K562 (cell line): Measurements from ENCODE around the gene UBR4. TPM values are rescaled to one million over a fixed set of nuclear protein-coding genes. Genes with fewer than 3 reads are reported as not detected.

Source experiments
- ELF4 ChIP-seq: fragments of 450-650 bp; formaldehyde crosslinking; IDR thresholded peaks from 2 replicates; pipeline ENCODE4 v1.4.0; 2022; ENCODE audit warnings: missing genetic modification characterization
- EP300 ChIP-seq: IDR thresholded peaks from 2 replicates; pipeline ENCODE4 v1.6.1; 2012; ENCODE audit warnings: low read length, improper control_type of control experiment
- FOXK2 ChIP-seq, 2 experiments: fragments of 450-650 bp; IDR thresholded peaks in 1 of 2; conservative IDR thresholded peaks in 1 of 2; 2 replicates each; pipeline ENCODE4 v1.6.1; 2016; ENCODE audit warnings: low read depth in 2 of 2, mild to moderate bottlenecking in 1 of 2
- GTF2E2 ChIP-seq: fragments of 200-800 bp; sonication (Bioruptor generic); IDR thresholded peaks from 2 replicates; pipeline ENCODE4 v1.6.1; 2016; ENCODE audit warnings: missing genetic modification characterization, missing compliant biosample characterization
- HDAC2 ChIP-seq: fragments of 450-650 bp; IDR thresholded peaks from 2 replicates; pipeline ENCODE4 v1.6.1; 2016; ENCODE audit warnings: mild to moderate bottlenecking
- KAT8 ChIP-seq: fragments of 450-650 bp; IDR thresholded peaks from 2 replicates; pipeline ENCODE4 v1.6.1; 2016; ENCODE audit warnings: low read depth, mild to moderate bottlenecking
- KLF13 ChIP-seq: fragments of 450-650 bp; IDR thresholded peaks from 2 replicates; pipeline ENCODE4 v1.6.1; 2016; ENCODE audit warnings: missing genetic modification characterization, low read depth, mild to moderate bottlenecking, missing compliant biosample characterization, moderate library complexity, borderline replicate concordance
- POLR3G ChIP-seq: IDR thresholded peaks from 2 replicates; pipeline ENCODE4 v1.6.1; 2011; ENCODE audit not compliant: insufficient read length, insufficient replicate concordance; ENCODE audit errors: extremely low read depth
- RB1 ChIP-seq: fragments of 450-650 bp; IDR thresholded peaks from 2 replicates; pipeline ENCODE4 v1.6.1; 2017; ENCODE audit warnings: low read depth, mild to moderate bottlenecking
- SAP30 ChIP-seq: fragments of 200-600 bp; sonication (generic); IDR thresholded peaks from 2 replicates; pipeline ENCODE4 v1.6.1; 2012; ENCODE audit warnings: borderline replicate concordance, low read depth, mild to moderate bottlenecking, moderate library complexity, low read length, control low read depth, inconsistent platforms; ENCODE audit not compliant: insufficient read depth, poor library complexity, severe bottlenecking
- SMAD3 ChIP-seq: fragments of 450-650 bp; formaldehyde crosslinking; conservative IDR thresholded peaks from 2 replicates; pipeline ENCODE4 v1.4.0; 2020; ENCODE audit warnings: mild to moderate bottlenecking
- TAL1 ChIP-seq: fragments of 450-650 bp; IDR thresholded peaks from 2 replicates; pipeline ENCODE4 v1.6.1; 2016; ENCODE audit warnings: mild to moderate bottlenecking
- ZBTB17 ChIP-seq: fragments of 450-650 bp; formaldehyde crosslinking; IDR thresholded peaks from 2 replicates; pipeline ENCODE4 v1.4.0; 2020; ENCODE audit warnings: mild to moderate bottlenecking
- ZFX ChIP-seq: sonication (generic); formaldehyde crosslinking; IDR thresholded peaks from 2 replicates; pipeline ENCODE4 v1.8.0; 2022; ENCODE audit warnings: mild to moderate bottlenecking, missing genetic modification reagents, moderate library complexity
- ZNF197 ChIP-seq: fragments of 200-800 bp; sonication (Bioruptor generic); IDR thresholded peaks from 2 replicates; pipeline ENCODE4 v1.6.1; 2016; ENCODE audit warnings: low read depth, missing genetic modification characterization, missing compliant biosample characterization
- ZNF830 ChIP-seq: fragments of 250-450 bp; sonication (Bioruptor Pico); IDR thresholded peaks from 2 replicates; pipeline ENCODE4 v1.5.0; 2021; ENCODE audit warnings: mild to moderate bottlenecking
- polyA plus RNA-seq, 8 experiments: library from polyadenylated mRNA; depleted of rRNA in 4 of 8; stranded (reverse) in 5 of 8; unstranded in 3 of 8; fragments of >200 nt; fragmentation: Nextera tagmentation in 2 of 8; fragmentation: Illumina TruSeq in 1 of 8; extraction: Ambion mirVana in 2 of 8; extraction: Trizol in 1 of 8; gene quantifications; 2 replicates each; pipeline versions ENCODE4 v1.2.1 to v1.2.3, GENCODE V29; 2011 to 2014; ENCODE audit warnings: inconsistent platforms in 1 of 8, missing spikeins in 1 of 8
- total RNA-seq, 7 experiments: library from RNA; depleted of rRNA in 6 of 7; stranded (reverse); fragments of >200 nt in 6 of 7; fragmentation: Illumina TruSeq in 2 of 7; extraction: Trizol in 2 of 7; gene quantifications; 2 replicates each; pipeline versions ENCODE4 v1.2.1 to v1.2.3, GENCODE V29; 2011 to 2021; ENCODE audit warnings: low replicate concordance in 1 of 7
- TF ChIP-seq, protein P1 (sequence below): fragments of 450-650 bp; IDR thresholded peaks from 2 replicates; pipeline ENCODE4 v1.6.1; 2014; ENCODE audit warnings: low read depth, mild to moderate bottlenecking, moderate library complexity, borderline replicate concordance
- TF ChIP-seq, protein P2 (sequence below): fragments of 250-450 bp; sonication (Bioruptor Pico); IDR thresholded peaks from 2 replicates; pipeline ENCODE4 v1.4.0; 2020; ENCODE audit warnings: mild to moderate bottlenecking, moderate library complexity, borderline replicate concordance
- TF ChIP-seq, protein P3 (sequence below): fragments of 450-650 bp; IDR thresholded peaks from 2 replicates; pipeline ENCODE4 v1.6.1; 2016; ENCODE audit warnings: low read depth, mild to moderate bottlenecking, moderate library complexity
- TF ChIP-seq, protein P4 (sequence below), 2 experiments: fragments of 450-650 bp; IDR thresholded peaks; 2 replicates each; pipeline ENCODE4 v1.6.1; 2016

UBR4 gene
- total and polyA plus RNA-seq, 9 of the 15 experiments (the other 6 are each of a cell fraction or from before 2014, with no cell fraction given): 55.4 to 277 (median 123) TPM

DNA sequence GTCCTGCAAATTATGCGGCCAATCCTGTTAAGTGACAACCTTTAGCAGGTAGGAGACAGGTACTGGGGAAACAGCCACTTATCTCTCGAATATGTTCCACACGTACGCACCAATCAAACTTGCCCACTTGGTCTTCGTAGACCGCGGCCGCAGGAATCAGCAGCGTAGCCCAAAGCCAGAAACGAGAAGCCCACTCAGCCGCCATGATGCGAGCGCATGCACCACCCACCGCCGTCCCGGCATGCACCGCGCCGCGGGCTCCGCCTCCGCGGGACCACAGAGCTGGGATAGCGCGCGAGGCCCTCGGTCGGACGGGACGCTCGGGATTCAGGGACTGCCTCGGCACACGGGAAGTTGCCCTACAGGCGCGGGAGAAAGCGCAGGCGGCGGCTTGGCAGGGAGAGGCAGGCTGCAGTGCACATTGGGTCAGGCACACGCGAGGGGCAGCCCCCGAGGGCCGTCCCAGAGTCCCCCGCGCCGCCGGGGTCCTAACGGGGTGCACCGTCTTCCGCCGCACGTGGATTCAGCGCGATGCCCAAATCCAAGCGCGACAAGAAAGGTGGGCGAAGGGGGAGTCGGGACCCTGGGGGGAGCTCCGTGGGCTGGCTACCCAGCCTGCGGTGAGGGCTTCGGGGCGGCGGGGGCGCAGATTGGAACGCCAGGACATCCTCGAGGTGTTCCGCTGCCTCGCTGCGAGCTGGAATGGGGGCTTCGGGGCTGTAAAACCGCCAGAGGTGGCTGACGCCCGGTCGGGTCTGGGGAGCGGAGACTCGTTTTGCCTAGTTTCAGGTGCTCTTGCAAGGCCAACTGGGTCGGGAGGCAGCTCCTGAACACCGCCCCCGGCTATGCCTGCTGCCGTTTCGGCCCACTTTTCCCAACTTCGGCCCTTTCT lies 41.5 kb upstream of the UBR4 start, which contains the start of the genes EMC1 and MRTO4 (continued):
- TF ChIP-seq, protein P1, sequence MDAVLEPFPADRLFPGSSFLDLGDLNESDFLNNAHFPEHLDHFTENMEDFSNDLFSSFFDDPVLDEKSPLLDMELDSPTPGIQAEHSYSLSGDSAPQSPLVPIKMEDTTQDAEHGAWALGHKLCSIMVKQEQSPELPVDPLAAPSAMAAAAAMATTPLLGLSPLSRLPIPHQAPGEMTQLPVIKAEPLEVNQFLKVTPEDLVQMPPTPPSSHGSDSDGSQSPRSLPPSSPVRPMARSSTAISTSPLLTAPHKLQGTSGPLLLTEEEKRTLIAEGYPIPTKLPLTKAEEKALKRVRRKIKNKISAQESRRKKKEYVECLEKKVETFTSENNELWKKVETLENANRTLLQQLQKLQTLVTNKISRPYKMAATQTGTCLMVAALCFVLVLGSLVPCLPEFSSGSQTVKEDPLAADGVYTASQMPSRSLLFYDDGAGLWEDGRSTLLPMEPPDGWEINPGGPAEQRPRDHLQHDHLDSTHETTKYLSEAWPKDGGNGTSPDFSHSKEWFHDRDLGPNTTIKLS: peak; percentile 64
- TF ChIP-seq KAT8: no peak
- TF ChIP-seq ZFX: peak; percentile 77
- TF ChIP-seq, protein P2, sequence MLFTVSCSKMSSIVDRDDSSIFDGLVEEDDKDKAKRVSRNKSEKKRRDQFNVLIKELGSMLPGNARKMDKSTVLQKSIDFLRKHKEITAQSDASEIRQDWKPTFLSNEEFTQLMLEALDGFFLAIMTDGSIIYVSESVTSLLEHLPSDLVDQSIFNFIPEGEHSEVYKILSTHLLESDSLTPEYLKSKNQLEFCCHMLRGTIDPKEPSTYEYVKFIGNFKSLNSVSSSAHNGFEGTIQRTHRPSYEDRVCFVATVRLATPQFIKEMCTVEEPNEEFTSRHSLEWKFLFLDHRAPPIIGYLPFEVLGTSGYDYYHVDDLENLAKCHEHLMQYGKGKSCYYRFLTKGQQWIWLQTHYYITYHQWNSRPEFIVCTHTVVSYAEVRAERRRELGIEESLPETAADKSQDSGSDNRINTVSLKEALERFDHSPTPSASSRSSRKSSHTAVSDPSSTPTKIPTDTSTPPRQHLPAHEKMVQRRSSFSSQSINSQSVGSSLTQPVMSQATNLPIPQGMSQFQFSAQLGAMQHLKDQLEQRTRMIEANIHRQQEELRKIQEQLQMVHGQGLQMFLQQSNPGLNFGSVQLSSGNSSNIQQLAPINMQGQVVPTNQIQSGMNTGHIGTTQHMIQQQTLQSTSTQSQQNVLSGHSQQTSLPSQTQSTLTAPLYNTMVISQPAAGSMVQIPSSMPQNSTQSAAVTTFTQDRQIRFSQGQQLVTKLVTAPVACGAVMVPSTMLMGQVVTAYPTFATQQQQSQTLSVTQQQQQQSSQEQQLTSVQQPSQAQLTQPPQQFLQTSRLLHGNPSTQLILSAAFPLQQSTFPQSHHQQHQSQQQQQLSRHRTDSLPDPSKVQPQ (CRISPR knock-in tag): 0 out of 2 replicates have a peak, but pooled peaks have one; percentile 25
- peak; percentile 87 for TF ChIP-seq HDAC2
- TF ChIP-seq ZNF197: no peak
- TF ChIP-seq EP300: no peak; the same call in 1 of the 2 replicates
- TF ChIP-seq SAP30: peak; percentile 98
- TF ChIP-seq ZBTB17 (CRISPR knock-in tag): peak; percentile 90
- TF ChIP-seq KLF13 (tag): peak; percentile 78
- peak; percentile 98 for TF ChIP-seq RB1
- 0 out of 2 replicates have a peak, but pooled peaks have one; percentile 35 for TF ChIP-seq ZNF830 (CRISPR knock-in tag)
- TF ChIP-seq, protein P3, sequence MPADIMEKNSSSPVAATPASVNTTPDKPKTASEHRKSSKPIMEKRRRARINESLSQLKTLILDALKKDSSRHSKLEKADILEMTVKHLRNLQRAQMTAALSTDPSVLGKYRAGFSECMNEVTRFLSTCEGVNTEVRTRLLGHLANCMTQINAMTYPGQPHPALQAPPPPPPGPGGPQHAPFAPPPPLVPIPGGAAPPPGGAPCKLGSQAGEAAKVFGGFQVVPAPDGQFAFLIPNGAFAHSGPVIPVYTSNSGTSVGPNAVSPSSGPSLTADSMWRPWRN: no peak
- 0 out of 2 replicates have a peak, but pooled peaks have one; percentile 16 for TF ChIP-seq TAL1
- TF ChIP-seq SMAD3 (CRISPR knock-in tag): peak; percentile 85; the same call in 1 of the 2 replicates
- TF ChIP-seq ELF4: no peak
- TF ChIP-seq GTF2E2 (tag): peak; percentile 71; the same call in 1 of the 2 replicates
- TF ChIP-seq, protein P4, sequence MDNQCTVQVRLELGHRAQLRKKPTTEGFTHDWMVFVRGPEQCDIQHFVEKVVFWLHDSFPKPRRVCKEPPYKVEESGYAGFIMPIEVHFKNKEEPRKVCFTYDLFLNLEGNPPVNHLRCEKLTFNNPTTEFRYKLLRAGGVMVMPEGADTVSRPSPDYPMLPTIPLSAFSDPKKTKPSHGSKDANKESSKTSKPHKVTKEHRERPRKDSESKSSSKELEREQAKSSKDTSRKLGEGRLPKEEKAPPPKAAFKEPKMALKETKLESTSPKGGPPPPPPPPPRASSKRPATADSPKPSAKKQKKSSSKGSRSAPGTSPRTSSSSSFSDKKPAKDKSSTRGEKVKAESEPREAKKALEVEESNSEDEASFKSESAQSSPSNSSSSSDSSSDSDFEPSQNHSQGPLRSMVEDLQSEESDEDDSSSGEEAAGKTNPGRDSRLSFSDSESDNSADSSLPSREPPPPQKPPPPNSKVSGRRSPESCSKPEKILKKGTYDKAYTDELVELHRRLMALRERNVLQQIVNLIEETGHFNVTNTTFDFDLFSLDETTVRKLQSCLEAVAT (IDR thresholded peaks at IDR 0.05): peak in 1 of 2 experiments; percentile 49; a peak in 1 of 4 replicates
- TF ChIP-seq FOXK2 (conservative IDR thresholded peaks at IDR 0.05 in 1 of 2, IDR thresholded peaks at IDR 0.05 in 1 of 2; ENCODE audit: low read depth in 2 of 2): peak; percentile 46 to 71; a peak in 1 of 4 replicates
- TF ChIP-seq POLR3G: no peak
